Astrocyte of the cerebellum (primary cell): ENCODE measurements around the gene ADAMTS19.

ENCODE experiments used
- DNase-seq: peaks from one replicate; pipeline ENCODE4 v3.0.0-alpha.2; 2011; ENCODE audit warnings: low read depth
- H3K4me3 ChIP-seq: 2 replicates; pipeline ENCODE4 v1.5.1; 2011; ENCODE audit warnings: mild to moderate bottlenecking, low read depth, low read length, moderate library complexity
- CTCF ChIP-seq: IDR thresholded peaks from 2 replicates; pipeline ENCODE4 v1.5.1; 2012; ENCODE audit warnings: low read length, low read depth, moderate library complexity, mild to moderate bottlenecking; ENCODE audit errors: missing control alignments
- in situ Hi-C: cut with HindIII; loops from 2 replicates; pipeline ENCODE4 v1.10.0; 2017; ENCODE audit warnings: low sequenced_read_pairs

ADAMTS19 gene

DNA sequence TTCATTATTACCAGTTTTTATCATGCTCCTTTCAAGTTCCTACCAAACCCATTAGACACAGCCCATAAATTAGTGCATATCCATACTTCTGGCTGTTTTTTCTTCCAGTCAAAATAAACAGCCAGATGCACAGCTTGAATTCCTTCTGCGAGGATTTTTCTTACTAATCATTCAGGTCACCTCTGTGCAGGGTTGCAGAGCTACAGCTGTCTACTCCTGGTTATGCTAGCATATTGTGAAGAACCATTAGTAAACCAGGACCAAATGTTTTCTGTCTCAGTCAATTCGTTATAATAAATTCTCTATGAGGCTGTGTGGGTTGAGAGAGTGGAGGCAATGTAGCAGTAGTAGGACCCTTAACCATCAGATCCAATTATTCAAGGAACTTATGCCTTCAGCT is 279.7 kb downstream of the ADAMTS19 start:
- H3K4me3 ChIP-seq, result no peak overlapping the region
- TF ChIP-seq CTCF, result no peak
- no peak for DNase-seq
- in situ Hi-C loops, result no loop called here

DNA sequence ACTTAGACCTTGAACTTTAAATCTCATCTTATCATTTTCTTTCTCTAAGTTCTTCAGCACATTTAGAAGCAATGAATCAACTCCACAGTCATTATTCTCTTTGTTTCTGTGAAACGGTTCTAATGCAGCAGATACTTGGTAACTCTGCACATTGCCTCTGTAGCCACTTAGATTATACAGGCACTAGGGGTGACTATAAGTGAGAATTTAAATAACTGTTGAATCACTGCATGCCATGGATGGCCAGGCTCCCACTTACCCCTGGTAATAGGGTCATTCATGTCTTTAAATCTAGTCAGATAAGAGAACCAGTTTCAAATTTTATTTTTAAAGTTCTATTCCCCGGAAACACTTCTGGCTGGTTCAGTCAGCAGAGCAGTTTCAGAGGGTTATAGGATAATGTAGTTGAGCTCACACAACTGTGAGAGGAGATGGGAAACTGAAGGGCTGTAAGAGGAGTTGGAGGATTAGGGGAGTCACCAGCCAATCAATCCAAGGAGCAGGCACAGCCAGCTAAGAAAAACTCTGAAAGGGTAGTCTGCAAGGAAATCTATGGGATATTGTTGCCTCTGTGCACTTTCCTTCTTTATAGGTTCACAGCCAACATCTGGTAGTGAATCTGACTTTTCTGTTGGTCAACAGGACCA is 283.6 kb downstream of the ADAMTS19 start:
- DNase-seq, result no peak
- in situ Hi-C loops, result no loop called here
- H3K4me3 ChIP-seq, result no peak overlapping the region
- TF ChIP-seq CTCF, result no peak

DNA sequence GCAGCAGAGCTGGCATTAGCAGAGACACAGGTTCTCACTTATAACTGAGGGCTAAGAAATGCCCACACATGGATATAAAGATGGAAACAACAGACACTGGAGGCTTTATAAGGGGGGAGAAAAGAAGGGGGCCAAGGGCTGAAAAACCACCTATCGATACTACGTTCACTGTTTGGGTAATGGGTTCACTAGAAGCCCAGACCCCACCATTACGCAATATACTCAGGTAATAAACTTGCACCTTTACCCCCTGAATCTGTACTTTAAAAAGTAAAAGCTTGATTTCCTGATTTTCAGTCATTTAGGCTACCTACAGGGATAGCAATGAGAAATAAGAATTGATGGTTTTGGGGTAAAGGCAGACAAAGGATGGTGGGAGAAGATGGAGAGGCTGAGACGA is 285.9 kb downstream of the ADAMTS19 start:
- no peak for TF ChIP-seq CTCF
- DNase-seq, result no peak
- no peak overlapping the region for H3K4me3 ChIP-seq
- in situ Hi-C loops, result no loop called here

DNA sequence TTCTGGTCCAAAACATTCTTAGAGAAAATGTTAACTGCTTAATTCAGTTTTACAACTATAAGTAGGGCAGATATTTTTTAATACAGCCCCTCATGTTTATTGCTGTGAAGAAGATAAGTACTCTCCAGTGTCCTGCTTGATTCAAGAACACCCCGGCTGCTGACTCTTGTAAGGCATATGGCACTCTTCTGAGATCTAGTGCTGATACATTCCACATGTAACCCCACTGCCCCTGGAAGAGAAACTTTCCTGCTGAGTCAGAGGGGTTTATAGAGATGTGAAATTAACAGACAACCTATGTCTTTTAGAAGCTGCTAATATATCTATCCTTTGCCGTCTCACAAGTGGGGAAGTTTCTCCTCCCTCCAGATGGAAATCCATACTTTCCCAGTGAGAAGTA is 286.8 kb downstream of the ADAMTS19 start:
- no peak overlapping the region for H3K4me3 ChIP-seq
- no peak for DNase-seq
- in situ Hi-C loops, result no loop called here

DNA sequence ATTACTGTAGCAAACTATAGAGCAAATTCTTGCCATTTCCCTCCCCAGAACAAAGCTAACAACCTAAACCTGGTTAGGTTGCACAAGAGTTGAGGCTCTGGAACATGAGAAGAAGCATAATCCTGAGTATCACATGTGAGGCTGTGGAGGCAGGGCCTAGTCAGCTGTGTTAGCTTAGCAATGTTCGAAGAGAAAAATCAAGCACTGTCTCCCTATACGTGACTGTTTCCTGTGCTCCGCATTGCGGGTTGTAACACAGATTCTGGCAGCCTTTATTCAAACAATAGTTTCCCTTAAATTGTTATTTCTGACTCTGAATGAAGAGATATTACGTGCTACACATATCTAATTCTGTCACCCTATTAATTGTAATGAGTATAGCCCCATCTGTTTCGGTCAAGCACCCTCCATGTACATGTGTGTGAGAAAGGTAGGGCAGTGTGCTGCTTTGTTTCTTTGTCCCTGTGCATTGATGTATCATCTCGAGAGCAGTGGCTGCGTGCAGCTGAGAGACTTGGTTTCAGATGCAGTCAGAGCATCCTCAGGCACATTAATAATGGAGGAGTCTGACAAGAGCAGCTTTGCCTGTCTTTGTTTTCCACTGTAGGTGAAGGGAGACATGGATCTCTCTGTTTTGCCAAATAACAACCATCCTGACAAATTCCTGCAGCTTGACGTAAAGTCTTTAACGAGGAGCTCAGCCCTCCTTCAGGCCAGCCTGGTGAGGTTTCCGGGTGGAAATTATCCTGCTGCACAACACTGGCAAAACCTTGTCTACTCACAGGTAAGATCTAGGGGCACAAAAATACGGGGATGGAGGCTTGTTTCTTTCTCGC is 287.7 kb downstream of the ADAMTS19 start, which contains the start of gene MINAR2:
MINAR2 (plus strand) TSS at position 523 of the 836 bp plus-strand sequence; CDS start at position 620, 97 bp downstream.
- no peak for DNase-seq

More for the DNA sequence above, 286.8 kb downstream of the ADAMTS19 start:
- TF ChIP-seq CTCF, result no peak

More for the DNA sequence above, 287.7 kb downstream of the ADAMTS19 start, which contains the start of gene MINAR2:
- in situ Hi-C loops, result no loop called here
- TF ChIP-seq CTCF, result no peak
- H3K4me3 ChIP-seq, result no peak within 1 kb of the TSS
